Muscle layer of duodenum (tissue), 2 donors: ENCODE results near the gene FBXO44.

Source experiments
- H3K27ac ChIP-seq: one replicate; pipeline ENCODE4 v1.7.0; 2013; ENCODE audit warnings: mild to moderate bottlenecking, low read length
- H3K27me3 ChIP-seq: one replicate; pipeline ENCODE4 v1.7.0; 2013; ENCODE audit warnings: low read depth, mild to moderate bottlenecking, control low read depth, low read length
- H3K36me3 ChIP-seq, 2 donors: one replicate each; pipeline ENCODE4 v1.7.0; 2013; ENCODE audit warnings: low read length in 2 of 2, control low read depth in 1 of 2, mild to moderate bottlenecking in 1 of 2; ENCODE audit not compliant: insufficient read depth in 2 of 2, control insufficient read depth in 1 of 2
- H3K4me1 ChIP-seq, 2 donors: one replicate each; pipeline ENCODE4 v1.7.0; 2013; ENCODE audit warnings: low read length in 2 of 2, mild to moderate bottlenecking in 2 of 2, control low read depth in 1 of 2, moderate library complexity in 1 of 2; ENCODE audit not compliant: insufficient read depth in 2 of 2, control insufficient read depth in 1 of 2
- H3K4me3 ChIP-seq, 2 donors: one replicate each; pipeline ENCODE4 v1.7.0; 2013; ENCODE audit warnings: low read length in 2 of 2, low read depth in 1 of 2, mild to moderate bottlenecking in 1 of 2
- H3K9me3 ChIP-seq, 2 donors: one replicate each; pipeline ENCODE4 v1.7.0; 2013; ENCODE audit warnings: low read length in 2 of 2, control low read depth in 1 of 2, mild to moderate bottlenecking in 1 of 2; ENCODE audit not compliant: control insufficient read depth in 1 of 2
- donor health status: healthy.

FBXO44 gene

DNA sequence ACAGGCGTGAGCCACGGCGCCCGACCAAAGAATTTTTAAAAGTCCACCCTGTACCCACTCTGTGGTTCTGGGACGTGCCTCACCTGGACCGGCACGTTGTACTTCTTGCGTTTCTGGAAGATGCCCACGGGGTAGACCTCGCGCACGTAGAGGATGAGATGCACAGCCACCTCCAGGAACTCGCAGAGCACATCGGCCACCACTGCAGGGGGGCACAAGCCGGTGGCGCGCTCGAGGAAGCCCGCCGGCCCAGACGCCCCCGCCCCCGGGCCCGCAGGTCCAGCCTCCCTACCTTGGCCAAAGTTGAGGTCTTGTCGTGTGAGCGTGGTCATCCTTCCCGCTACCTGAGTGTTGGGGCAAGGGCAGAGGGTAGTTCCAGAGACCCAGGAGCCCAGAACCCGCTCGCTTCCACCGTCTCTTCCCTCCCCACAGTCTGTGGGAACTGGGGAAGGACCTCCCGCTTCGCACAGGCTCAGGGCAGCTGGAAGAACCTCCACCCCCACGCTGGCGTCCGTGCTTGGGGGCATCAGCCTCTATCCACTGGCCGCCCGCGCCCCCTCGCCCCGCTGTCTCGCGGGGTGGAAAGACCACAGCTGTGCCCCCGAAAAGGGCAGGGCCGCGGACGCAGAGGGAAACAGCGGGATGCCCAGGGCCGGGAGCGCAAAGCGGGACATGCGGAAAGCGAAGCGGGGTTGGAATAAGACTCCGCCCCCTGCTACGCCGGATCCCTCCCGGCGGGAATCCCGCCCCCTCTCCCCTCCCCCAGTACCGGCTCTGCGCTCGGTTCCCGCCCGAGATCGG, 25.8 kb downstream of the FBXO44 start:
- H3K4me3 ChIP-seq = peak overlapping the region; percentile 68 to 85

DNA sequence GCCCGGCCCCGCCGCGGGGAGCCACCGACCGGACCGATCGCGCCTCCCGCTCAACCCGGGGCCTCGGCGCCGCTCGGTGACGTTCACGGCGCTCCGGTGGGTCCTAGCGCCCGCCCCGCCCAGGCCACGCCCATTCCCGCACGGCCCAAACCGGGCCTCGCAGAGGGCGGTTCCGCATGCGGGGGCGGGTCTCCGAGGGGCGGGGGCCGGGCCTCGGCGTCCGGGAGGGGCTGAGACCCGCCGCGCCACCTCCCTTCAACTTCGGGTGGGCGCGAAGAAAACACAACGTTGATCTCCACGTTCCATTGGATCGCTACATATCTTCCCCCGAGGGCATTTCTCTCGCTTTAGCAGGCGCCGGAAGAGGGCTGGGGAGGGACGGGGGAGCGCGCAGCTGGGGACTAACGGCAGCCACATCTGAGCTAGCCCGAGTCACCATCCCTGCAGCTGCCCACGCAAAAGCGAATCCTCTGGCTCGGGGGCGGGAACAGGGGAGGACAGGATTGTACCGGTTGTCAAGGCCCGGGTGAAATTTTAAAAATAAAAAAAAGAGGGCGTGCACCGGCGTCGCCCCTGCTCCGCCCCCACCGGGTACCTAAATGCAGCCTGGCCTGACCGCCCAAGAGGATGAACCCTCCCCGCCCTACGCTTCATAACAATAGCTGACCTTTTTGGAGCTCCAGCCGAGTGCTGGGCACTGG, 26.5 kb downstream of the FBXO44 start, which contains the start of gene MAD2L2:
TSS of gene MAD2L2 (minus strand) at position 78 of the 701 bp plus-strand sequence. CDS start 547 bp downstream, outside the sequence.
- H3K9me3 ChIP-seq = no peaks in the 10 kb centered on the region
- peak within 1 kb of the TSS; percentile 68 to 85 for H3K4me3 ChIP-seq
- H3K4me1 ChIP-seq = peaks cover 0 to 13% of the 10 kb centered on the region in 2 donors
- H3K27me3 ChIP-seq = no peaks in the 10 kb centered on the region
- peaks cover 4 to 12% of the 10 kb centered on the region in 2 donors for H3K36me3 ChIP-seq
- peak within 1 kb of the TSS; percentile 51 for H3K27ac ChIP-seq

More for the DNA sequence above, 25.8 kb downstream of the FBXO44 start:
- no peaks in the 10 kb centered on the region for H3K9me3 ChIP-seq
- H3K4me1 ChIP-seq = peaks cover 0 to 13% of the 10 kb centered on the region in 2 donors
- H3K27me3 ChIP-seq = no peaks in the 10 kb centered on the region
- peaks cover 6 to 20% of the 10 kb centered on the region in 2 donors for H3K36me3 ChIP-seq
- peak overlapping the region; percentile 51 for H3K27ac ChIP-seq

DNA sequence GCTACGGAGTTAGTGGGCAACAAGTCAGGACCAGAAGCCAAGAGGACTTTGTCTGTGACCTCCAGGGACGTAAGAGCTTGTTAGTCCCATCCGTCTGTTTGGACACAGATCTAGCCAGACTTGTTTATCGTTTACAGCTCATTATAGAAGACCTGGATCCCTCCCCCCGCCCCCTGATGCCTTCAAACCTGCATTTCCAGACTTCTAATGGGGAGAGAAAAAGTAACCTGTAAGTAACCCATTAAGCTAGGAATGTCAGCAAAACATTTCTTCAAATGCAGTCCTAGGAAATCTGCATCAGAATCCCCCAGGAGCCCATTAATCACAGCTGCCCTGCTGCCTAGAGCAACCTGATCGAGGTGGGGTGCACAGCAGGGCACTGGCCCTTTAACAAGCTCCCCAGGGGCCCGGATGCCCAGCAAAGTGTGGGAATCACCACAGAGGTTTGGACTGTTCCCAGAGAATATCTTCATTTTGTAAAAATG, 27.7 kb downstream of the FBXO44 start:
- H3K27me3 ChIP-seq = no peaks in the 10 kb centered on the region
- peaks cover 0 to 1% of the 10 kb centered on the region in 2 donors for H3K36me3 ChIP-seq
- H3K4me3 ChIP-seq = no peak overlapping the region
- H3K9me3 ChIP-seq = no peaks in the 10 kb centered on the region
- H3K4me1 ChIP-seq = peaks cover 0 to 13% of the 10 kb centered on the region in 2 donors
- no peak overlapping the region for H3K27ac ChIP-seq

DNA sequence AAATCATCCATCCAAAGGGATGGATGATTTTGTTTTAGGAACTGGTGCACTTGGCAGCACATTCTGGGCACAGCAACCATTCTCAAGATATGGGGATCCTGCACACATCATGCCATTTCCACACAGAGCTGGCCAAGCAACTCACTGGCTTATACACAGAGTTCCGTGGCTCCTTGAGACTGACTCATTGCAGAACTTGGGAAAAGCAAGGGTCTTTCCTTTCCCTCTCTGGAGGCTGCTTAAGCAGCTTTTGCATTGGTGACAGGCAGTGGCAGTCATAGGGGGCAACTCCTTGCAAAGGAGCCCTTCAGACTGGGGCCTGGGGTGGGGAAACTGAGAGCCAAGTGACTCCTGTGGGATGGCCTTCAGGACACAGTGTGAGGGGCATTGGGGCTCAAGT, 28.1 kb downstream of the FBXO44 start:
- H3K4me3 ChIP-seq = no peak overlapping the region
- no peak overlapping the region for H3K27ac ChIP-seq
- H3K9me3 ChIP-seq = no peaks in the 10 kb centered on the region
- H3K4me1 ChIP-seq = peaks cover 0 to 13% of the 10 kb centered on the region in 2 donors
- H3K27me3 ChIP-seq = no peaks in the 10 kb centered on the region
- H3K36me3 ChIP-seq = no peaks in the 10 kb centered on the region

DNA sequence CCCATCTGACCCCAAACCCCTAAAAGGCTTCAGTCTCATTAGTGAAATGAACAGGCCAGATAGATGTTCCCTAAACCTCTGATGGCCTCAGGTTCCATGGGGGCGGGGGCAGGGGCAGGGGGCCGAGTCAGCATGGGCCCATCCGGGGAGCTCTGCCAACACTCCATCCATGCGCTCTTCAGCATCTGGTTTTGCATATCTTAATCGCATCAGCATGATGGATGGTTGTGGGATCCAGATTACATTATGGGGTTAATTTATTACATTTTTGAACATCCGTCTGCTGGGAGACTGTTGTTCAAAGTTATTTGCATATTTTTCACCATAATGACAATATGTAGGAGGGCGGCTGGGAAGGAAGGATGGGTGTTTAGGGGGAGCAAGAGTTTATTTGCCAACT, 29.4 kb downstream of the FBXO44 start:
- no peaks in the 10 kb centered on the region for H3K36me3 ChIP-seq
- no peak overlapping the region for H3K4me3 ChIP-seq
- no peaks in the 10 kb centered on the region for H3K9me3 ChIP-seq
- H3K27me3 ChIP-seq = no peaks in the 10 kb centered on the region
- peaks cover 0 to 13% of the 10 kb centered on the region in 2 donors for H3K4me1 ChIP-seq
- no peak overlapping the region for H3K27ac ChIP-seq

DNA sequence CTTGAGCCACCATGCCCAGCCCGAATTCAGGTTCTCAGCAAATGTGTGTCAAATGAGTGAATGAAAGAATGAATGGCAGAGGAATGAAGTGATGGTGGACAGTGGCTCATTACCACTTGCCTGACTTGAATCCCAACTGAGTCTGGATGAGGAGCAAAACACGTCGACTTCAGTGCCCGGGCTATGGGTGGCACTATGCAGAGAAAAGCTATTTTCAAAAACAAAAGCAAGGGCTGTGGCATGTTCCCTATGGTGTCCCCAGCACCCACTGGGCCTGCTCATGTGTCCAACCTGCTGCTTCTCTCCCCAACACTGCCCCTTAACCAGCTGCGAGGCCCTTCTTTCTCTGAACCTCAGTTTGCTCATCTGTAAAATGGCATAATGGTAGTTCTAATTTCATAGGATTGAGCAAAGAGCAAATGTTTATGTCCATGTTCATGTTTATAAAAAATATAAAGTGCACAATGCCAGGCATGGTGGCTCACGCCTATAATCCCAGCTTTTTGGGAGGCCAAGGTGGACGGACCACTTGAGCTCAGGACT, 30.6 kb downstream of the FBXO44 start:
- H3K27ac ChIP-seq = no peak overlapping the region
- H3K27me3 ChIP-seq = peaks cover 11% of the 10 kb centered on the region
- H3K9me3 ChIP-seq = no peaks in the 10 kb centered on the region
- H3K4me1 ChIP-seq = peaks cover 0 to 10% of the 10 kb centered on the region in 2 donors
- no peak overlapping the region for H3K4me3 ChIP-seq
- H3K36me3 ChIP-seq = no peaks in the 10 kb centered on the region

DNA sequence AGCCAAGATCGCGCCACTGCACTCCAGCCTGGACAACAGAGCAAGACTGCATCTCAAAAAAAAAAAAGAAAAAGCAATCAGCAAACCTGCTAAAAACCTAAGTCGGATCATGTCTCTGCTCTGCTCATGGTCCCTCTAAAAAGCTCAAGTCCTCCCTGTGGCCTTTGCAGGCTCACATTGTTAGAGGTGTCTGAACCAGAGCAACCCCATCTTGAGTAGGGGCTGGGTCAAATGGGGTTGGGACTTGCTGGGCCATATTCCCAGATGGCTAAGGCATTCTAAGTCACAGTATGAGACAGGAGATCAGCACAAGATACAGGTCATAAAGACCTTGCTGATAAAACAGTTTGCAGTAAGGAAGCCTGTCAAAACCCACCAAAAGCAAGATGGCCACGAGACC, 33.8 kb downstream of the FBXO44 start:
- no peaks in the 10 kb centered on the region for H3K9me3 ChIP-seq

DNA sequence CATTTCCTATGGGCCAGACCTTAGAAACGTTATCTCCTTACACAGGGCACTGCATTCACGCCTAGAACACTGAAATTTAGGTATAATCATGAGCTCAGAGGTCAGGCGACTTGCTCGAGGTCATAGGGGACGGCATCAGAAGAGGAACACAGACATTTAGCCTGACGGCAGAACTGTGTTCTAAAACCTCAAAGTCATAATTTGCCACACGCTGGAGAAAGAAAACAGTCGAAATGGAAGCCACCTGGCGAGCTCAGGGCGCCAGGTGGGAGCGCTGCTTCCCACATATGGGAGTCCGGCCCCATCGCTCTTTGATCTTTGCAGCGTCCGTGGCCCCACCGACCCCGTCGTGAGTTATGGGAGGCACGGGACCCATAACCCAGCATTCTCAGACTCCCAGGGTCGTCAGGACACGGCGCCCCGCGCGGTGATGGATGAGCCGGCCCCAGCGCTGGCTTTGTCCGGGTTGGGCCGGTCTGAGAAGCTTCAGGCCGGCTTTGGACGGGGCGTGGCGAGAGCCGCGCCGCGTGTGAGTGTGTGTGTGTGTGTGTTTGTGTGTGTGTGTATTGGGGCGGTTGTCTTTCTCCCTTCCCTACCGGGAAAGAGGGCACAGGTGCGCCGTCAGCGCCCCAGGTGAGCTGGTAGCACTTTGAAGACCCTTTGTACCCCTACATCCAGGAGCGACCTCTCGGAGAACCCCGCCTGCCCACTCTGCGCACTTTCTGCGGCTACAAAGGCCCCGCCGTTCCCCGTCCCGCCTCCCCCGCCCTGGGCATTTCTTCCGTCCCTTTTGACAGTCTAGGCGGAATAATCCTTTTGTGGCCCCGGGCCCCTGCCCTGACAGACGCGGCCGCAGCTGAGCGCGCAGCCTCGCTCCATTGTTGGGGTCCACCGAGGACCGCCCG, 36.0 kb downstream of the FBXO44 start:
- Histone ChIP-seq H3K36me3 (no peaks in the 10 kb centered on the region), H3K9me3 (no peaks in the 10 kb centered on the region), H3K4me3 (peak overlapping the region in 1 of 2 donors; percentile 52), H3K4me1 (peaks cover 0 to 18% of the 10 kb centered on the region in 2 donors), H3K27ac (no peak overlapping the region), H3K27me3 (peaks cover 43% of the 10 kb centered on the region)

More for the DNA sequence above, 33.8 kb downstream of the FBXO44 start:
- Histone ChIP-seq H3K36me3 (no peaks in the 10 kb centered on the region), H3K27me3 (peaks cover 33% of the 10 kb centered on the region), H3K27ac (no peak overlapping the region), H3K4me3 (no peak overlapping the region), H3K4me1 (peaks cover 0 to 18% of the 10 kb centered on the region in 2 donors)

DNA sequence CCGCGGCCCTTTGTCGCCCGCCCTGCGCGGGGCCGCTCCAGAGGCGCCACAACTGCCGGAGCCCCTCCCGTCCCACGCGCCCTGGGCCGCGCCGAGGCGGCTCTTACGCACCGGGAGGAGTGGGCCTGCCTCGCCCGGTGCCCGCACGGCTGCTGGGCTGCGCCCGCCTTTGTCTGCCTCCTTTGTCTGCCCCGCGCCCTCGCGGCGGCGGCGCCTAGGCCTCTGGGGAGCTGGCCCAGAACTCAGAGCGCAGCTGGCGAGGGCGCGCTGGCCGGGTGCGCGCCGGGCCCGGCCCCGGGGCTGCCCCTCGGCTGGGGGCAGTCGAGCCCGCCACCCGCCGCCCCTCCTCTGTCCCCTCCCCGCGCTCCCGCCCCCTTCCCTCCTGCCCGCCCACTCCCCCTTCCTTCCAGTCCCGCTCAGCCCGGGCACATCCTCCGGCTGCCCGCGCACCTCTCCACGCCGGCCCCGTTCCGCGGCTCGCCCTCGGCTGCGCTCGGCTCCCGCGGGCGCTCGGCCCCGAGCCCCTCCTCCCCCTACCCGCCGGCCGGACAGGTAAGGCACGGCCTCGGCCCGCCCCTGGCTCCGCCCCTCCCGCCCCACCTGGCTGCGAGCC, 36.7 kb downstream of the FBXO44 start, which contains the start of gene DRAXIN:
TSS of gene DRAXIN (plus strand) at position 409 of the 613 bp plus-strand sequence. CDS start 14,549 bp downstream, outside the sequence.
- H3K27me3 ChIP-seq = peaks cover 43% of the 10 kb centered on the region
- no peaks in the 10 kb centered on the region for H3K9me3 ChIP-seq
- peaks cover 0 to 18% of the 10 kb centered on the region in 2 donors for H3K4me1 ChIP-seq
- no peak within 1 kb of the TSS for H3K27ac ChIP-seq
- H3K36me3 ChIP-seq = no peaks in the 10 kb centered on the region
- H3K4me3 ChIP-seq = peak within 1 kb of the TSS in 1 of 2 donors; percentile 52
